ENCODE data around the gene SCAP.

Gene SCAP

GRCh38 chr3:47441796-47442551 lies 33.8 kb downstream of the SCAP start:
- no peak overlapping the region for H3K4me3 ChIP-seq (ENCODE audit: low read depth, low read length)
- TF ChIP-seq CTCF (IDR thresholded peaks at IDR 0.05; ENCODE audit: low read depth, low read length, missing control alignments): no peak
- DNase-seq (ENCODE audit: low read depth): no peak

- TF ChIP-seq CTCF (IDR thresholded peaks at IDR 0.05; ENCODE audit: low read depth, low read length, missing control alignments): no peak
- DNase-seq (ENCODE audit: low read depth): no peak
- H3K4me3 ChIP-seq (ENCODE audit: low read depth, low read length): no peak overlapping the region
Observed at GRCh38 chr3:47440131-47440530, 35.6 kb downstream of the SCAP start.

- no peak for TF ChIP-seq CTCF (IDR thresholded peaks at IDR 0.05; ENCODE audit: low read depth, low read length, missing control alignments)
- no peak overlapping the region for H3K4me3 ChIP-seq (ENCODE audit: low read depth, low read length)
- no peak for DNase-seq (ENCODE audit: low read depth)
Observed at GRCh38 chr3:47436180-47436579, 39.6 kb downstream of the SCAP start.

- DNase-seq (ENCODE audit: low read depth): no peak
- no peak overlapping the region for H3K4me3 ChIP-seq (ENCODE audit: low read depth, low read length)
- TF ChIP-seq CTCF (IDR thresholded peaks at IDR 0.05; ENCODE audit: low read depth, low read length, missing control alignments): no peak
Observed at GRCh38 chr3:47434849-47435248, 40.9 kb downstream of the SCAP start.

- DNase-seq (ENCODE audit: low read depth): no peak
- no peak for TF ChIP-seq CTCF (IDR thresholded peaks at IDR 0.05; ENCODE audit: low read depth, low read length, missing control alignments)
- H3K4me3 ChIP-seq (ENCODE audit: low read depth, low read length): no peak overlapping the region
Observed at GRCh38 chr3:47433796-47434195, 41.9 kb downstream of the SCAP start.

- DNase-seq (ENCODE audit: low read depth): no peak
- TF ChIP-seq CTCF (IDR thresholded peaks at IDR 0.05; ENCODE audit: low read depth, low read length, missing control alignments): no peak
- no peak overlapping the region for H3K4me3 ChIP-seq (ENCODE audit: low read depth, low read length)
Observed at GRCh38 chr3:47432673-47433072, 43.1 kb downstream of the SCAP start.

GRCh38 chr3:47431225-47431624 lies 44.5 kb downstream of the SCAP start:
- no peak for TF ChIP-seq CTCF (IDR thresholded peaks at IDR 0.05; ENCODE audit: low read depth, low read length, missing control alignments)
- no peak for DNase-seq (ENCODE audit: low read depth)
- no peak overlapping the region for H3K4me3 ChIP-seq (ENCODE audit: low read depth, low read length)
